Activated CD8-positive, alpha-beta T cell treated with anti-CD3 and anti-CD28 coated beads for 36 hours (primary cell): Measurements from ENCODE around the gene CIB4. TPM values are rescaled to one million over a fixed set of nuclear protein-coding genes. Genes with fewer than 3 reads are reported as not detected.

Experiments
- ATAC-seq: fragments of 200-7000 bp; cut with Tn5 transposase; one replicate; pipeline ENCODE4 v1.10.0; 2021; ENCODE audit warnings: mild to moderate bottlenecking, moderate library complexity
- CTCF ChIA-PET: fragments of 350-600 bp; sonication (Branson Sonifier 250); formaldehyde crosslinking; loops from one replicate; lab custom pipeline; 2021; ENCODE audit warnings: antibody characterized with exemption; lab: Charles Lee
- POLR2A ChIA-PET: fragments of 350-600 bp; sonication (Branson Sonifier 250); formaldehyde crosslinking; loops from one replicate; lab custom pipeline; 2021; ENCODE audit warnings: antibody characterized with exemption; lab: Charles Lee
- DNase-seq: peaks from one replicate; pipeline ENCODE4 v3.0.0-alpha.2; 2020
- H3K27ac Mint-ChIP-seq: one replicate; pipeline ENCODE4 v1.8.0; 2021; ENCODE audit warnings: mild to moderate bottlenecking, mixed read lengths
- H3K27me3 Mint-ChIP-seq: one replicate; pipeline ENCODE4 v1.8.0; 2021; ENCODE audit warnings: mixed read lengths
- H3K36me3 Mint-ChIP-seq: one replicate; pipeline ENCODE4 v1.8.0; 2021; ENCODE audit warnings: low read depth, mixed read lengths
- H3K4me1 Mint-ChIP-seq: one replicate; pipeline ENCODE4 v1.8.0; 2021; ENCODE audit warnings: low read depth, mixed read lengths
- H3K4me3 Mint-ChIP-seq: one replicate; pipeline ENCODE4 v1.8.0; 2021; ENCODE audit warnings: mild to moderate bottlenecking, moderate library complexity, mixed read lengths
- H3K9me3 Mint-ChIP-seq: one replicate; pipeline ENCODE4 v1.8.0; 2021; ENCODE audit warnings: mixed read lengths
- CTCF ChIP-seq: fragments of 200-600 bp; IDR thresholded peaks from one replicate; pipeline ENCODE4 v1.8.0; 2022; ENCODE audit warnings: antibody characterized with exemption, mild to moderate bottlenecking
- intact Hi-C: fragments of 100-400 bp; cut with micrococcal nuclease; formaldehyde crosslinking; loops from one replicate; pipeline ENCODE4 v1.10.0; 2022
- total RNA-seq, 2 experiments: library from RNA; stranded (reverse); gene quantifications; one replicate each; pipeline ENCODE4 v1.2.3, GENCODE V29; 2021

Gene CIB4
- total RNA-seq, 2 experiments from 2014 or later, result not detected

- Mint-ChIP-seq H3K27ac (no peak overlapping the region), H3K9me3 (peaks cover 2% of the 10 kb centered on the region), H3K27me3 (peaks cover 6% of the 10 kb centered on the region), H3K4me3 (no peak overlapping the region), H3K36me3 (no peaks in the 10 kb centered on the region), H3K4me1 (peaks cover 4% of the 10 kb centered on the region)
- ChIA-PET CTCF (interaction anchor here (1.3 kb wide), 1 partner anchor 12 kb away, joined by 4 read pairs; no protein-coding TSS in a partner anchor), POLR2A (no interaction called here)
- no peak for TF ChIP-seq CTCF
- DNase-seq, result no peak
- no peak for ATAC-seq
- intact Hi-C loops, result no loop called here
Measured at GRCh38 chr2:26617588-26618083, 23.5 kb downstream of the CIB4 start.

GRCh38 chr2:26616706-26617587, 24.2 kb downstream of the CIB4 start:
- ChIA-PET POLR2A (no interaction called here), CTCF (interaction anchor here (1.3 kb wide), 1 partner anchor 11 kb away, joined by 4 read pairs; no protein-coding TSS in a partner anchor)
- no peak overlapping the region for H3K4me3 Mint-ChIP-seq
- no peak for TF ChIP-seq CTCF
- peaks cover 6% of the 10 kb centered on the region for H3K27me3 Mint-ChIP-seq
- intact Hi-C loops, result no loop called here
- no peaks in the 10 kb centered on the region for H3K36me3 Mint-ChIP-seq
- no peak overlapping the region for H3K27ac Mint-ChIP-seq
- ATAC-seq (no peak), DNase-seq (no peak)
- peaks cover 4% of the 10 kb centered on the region for H3K4me1 Mint-ChIP-seq
- peaks cover 2% of the 10 kb centered on the region for H3K9me3 Mint-ChIP-seq

GRCh38 chr2:26615860-26616705, 25.1 kb downstream of the CIB4 start:
- TF ChIP-seq CTCF, result no peak
- H3K36me3 Mint-ChIP-seq, result no peaks in the 10 kb centered on the region
- H3K9me3 Mint-ChIP-seq, result no peaks in the 10 kb centered on the region
- POLR2A ChIA-PET, result no interaction called here
- no peak for DNase-seq
- ATAC-seq, result no peak
- intact Hi-C loops, result no loop called here
- CTCF ChIA-PET, result interaction anchor here (1.1 kb wide), 2 partner anchors 92 to 130 kb away, joined by 3 read pairs; no protein-coding TSS in a partner anchor
- peaks cover 6% of the 10 kb centered on the region for H3K27me3 Mint-ChIP-seq
- H3K27ac Mint-ChIP-seq, result no peak overlapping the region
- H3K4me3 Mint-ChIP-seq, result no peak overlapping the region
- peaks cover 4% of the 10 kb centered on the region for H3K4me1 Mint-ChIP-seq

- no peak overlapping the region for H3K27ac Mint-ChIP-seq
- intact Hi-C loops, result no loop called here
- peaks cover 6% of the 10 kb centered on the region for H3K27me3 Mint-ChIP-seq
- no peak overlapping the region for H3K4me3 Mint-ChIP-seq
- ATAC-seq (no peak), DNase-seq (no peak)
- ChIA-PET POLR2A (no interaction called here), CTCF (interaction anchor here (1.1 kb wide), 2 partner anchors 91 to 131 kb away, joined by 3 read pairs; no protein-coding TSS in a partner anchor)
- H3K36me3 Mint-ChIP-seq, result no peaks in the 10 kb centered on the region
- H3K9me3 Mint-ChIP-seq, result no peaks in the 10 kb centered on the region
- TF ChIP-seq CTCF, result no peak
- H3K4me1 Mint-ChIP-seq, result peaks cover 5% of the 10 kb centered on the region
Measured at GRCh38 chr2:26615336-26615859, 25.8 kb downstream of the CIB4 start.
